HG02759 (cell line): Measurements from ENCODE around the gene WIPF2.

Experiments
- ATAC-seq: cut with Tn5 transposase; IDR thresholded peaks from one replicate; pipeline ENCODE4 v1.9.1; 2021; ENCODE audit warnings: mild to moderate bottlenecking, moderate library complexity; ENCODE audit not compliant: unreplicated experiment

WIPF2 gene

DNA sequence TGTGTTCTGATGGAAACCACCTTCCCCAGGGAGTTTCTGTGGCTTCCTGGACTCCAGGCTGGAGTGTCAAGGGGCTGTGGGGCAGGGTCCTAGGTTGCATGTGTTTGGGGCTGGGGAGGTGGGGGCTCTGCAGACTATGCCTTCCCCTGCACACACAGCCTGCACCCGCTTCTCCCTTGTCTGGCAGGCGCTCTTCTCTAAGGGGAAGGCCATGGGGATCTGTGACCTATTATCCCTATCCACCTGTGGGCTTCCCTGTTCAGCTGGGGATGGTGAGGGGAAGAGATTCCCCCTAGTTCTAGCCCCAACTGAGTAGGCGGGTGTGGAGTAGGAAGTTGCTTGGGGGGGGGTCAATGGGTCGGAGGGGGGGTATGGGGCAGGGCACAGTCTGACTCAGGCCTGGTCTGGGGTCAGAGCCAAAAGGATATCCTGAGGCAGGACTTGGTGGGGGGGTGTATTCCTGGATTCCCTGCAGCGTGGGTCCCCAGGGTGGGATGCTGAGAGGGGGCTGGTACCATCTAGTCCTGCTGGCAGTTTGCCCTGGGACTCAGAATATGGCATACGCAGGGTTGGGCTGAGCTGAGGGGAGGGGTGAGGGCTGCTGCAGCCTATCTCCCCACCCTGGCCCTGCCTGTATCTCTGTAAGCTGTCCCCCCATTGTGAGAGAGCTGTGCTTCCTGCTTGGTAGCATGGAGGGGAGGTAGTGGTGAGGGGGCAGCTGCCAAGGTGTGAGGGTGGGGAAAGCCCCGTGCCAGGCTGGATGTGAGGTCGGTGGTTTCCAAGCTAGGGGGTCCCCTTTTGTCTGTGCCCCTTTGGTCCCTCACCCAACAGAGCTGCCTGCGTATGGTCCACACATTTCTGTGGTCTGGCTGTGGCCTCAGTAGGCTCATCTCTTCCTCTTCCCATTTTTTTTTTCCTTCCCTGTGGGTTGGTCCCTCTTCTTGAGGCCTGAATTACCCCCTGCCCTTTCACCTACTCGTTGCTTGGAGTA, 104.6 kb downstream of the WIPF2 start:
- ATAC-seq = no peak

DNA sequence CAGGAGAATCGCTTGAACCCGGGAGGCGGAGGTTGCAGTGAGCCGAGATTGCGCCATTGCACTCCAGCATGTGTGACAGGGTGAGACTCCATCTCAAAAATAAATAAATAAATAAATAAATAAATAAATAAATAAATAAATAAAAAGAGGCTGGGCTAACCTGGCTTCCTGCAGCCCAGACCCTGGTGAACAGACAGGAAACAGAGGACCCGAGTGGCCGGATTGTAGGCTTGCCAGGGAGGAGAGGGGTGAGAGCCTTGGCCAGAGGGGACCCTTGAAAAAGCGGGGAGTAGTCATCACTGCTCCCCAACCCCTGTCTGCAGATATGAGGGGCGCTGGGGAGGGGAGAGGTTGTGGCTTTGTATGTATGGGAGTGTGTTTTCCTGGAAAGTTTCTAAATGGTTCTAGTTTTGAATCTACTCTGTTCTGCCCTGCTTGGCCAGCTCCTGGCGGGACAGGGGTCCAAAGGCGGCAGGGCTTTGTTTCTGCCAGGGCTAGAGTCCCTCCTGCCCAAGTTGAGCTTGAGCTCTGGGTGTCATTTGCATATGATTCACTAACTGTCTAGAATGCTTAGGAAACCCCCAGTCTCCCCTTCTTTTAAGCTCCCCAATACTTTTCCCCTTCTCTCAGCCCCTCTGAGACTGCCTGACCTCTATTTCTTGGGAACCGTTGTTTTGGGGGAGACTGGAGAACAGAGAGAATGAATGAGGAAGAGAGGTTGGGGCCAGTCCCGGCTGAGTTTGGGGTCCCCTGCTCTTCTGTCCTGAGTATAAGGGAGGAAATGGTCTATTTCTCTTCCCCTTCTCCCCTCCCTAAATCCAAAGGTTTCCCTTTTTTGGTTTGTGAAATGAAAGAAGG, 106.3 kb downstream of the WIPF2 start:
- ATAC-seq = no peak

DNA sequence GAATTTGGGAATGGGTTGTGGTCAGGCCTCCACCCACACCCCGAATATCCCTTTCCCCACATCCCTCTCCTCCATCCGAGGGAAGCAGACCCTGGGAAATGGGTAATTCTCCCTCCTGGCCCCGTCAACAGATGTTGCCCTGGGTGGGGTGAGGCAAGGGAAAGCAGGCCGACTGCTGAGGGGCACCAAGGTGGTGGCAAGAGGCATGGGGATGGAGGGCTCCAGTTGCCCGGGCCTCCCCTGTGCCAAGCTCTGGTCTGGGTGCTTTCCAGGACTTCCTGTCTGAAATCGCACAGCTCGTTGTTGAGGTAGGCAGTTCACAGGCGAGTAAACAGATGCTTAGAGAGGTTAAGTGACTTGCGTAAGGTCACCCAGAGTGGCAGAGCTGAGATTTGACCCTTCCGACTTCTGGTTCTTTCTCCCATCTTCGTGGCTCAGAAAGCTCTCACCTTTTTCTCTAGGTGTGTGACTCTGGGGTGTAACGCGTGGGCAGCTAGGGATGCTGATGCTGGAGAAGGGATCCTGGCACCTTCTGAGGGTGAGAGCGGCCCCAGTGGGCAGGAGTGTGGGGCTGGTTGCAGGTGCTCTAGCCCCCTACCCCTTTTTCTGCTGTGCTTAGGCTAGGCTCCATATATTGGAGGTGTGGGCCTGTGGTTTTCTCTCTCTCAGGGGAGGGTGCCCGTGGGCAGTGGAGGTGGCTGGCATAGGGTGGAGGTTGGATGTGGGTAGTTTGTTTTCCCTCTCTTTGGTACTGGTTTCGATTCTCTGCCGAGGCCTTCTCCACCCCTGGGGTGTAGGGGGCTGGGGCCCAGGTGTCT, 107.1 kb downstream of the WIPF2 start:
- no peak for ATAC-seq

DNA sequence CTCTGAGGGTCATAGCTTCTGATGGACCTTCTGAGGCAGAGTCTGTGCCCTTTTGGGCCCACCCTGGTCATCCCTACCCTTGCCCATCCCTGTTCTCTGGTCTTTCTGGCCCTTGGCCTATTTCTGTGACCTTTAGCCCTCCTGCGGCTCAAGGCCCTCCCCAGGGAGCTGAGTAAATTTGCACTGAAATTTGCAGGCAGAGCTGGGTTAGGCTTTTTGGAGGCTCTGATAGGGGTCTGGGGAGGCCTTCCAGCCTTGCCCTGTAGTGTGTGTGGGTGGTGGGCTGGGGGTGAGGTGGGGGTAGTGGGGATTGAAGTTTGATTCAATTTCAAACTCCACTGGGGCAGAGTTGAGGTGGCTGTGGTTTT, 107.7 kb downstream of the WIPF2 start:
- no peak for ATAC-seq

DNA sequence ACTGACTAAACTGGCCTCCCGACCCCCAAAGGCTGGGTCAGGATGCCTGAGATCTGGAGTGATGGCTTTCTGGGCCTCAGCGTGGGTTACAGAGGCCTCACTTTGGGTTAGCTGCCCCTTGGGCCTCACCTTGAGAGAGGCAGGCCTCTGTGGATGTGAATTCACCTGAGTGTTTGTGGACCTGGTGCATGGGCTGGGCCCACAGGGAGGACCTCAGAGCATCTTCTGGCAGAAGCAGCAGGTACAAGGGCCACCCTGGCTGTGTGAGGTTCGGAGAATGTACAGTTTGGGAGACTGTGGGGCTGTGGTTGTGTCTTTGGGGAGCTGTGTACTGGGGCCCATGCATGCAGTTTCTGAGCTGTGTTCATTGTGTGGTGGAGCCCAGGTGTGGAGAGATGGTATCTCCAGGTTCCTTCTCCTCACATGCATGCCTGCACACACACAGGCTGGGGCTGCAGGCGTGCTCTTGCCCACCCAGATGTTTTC, 108.2 kb downstream of the WIPF2 start:
- no peak for ATAC-seq

DNA sequence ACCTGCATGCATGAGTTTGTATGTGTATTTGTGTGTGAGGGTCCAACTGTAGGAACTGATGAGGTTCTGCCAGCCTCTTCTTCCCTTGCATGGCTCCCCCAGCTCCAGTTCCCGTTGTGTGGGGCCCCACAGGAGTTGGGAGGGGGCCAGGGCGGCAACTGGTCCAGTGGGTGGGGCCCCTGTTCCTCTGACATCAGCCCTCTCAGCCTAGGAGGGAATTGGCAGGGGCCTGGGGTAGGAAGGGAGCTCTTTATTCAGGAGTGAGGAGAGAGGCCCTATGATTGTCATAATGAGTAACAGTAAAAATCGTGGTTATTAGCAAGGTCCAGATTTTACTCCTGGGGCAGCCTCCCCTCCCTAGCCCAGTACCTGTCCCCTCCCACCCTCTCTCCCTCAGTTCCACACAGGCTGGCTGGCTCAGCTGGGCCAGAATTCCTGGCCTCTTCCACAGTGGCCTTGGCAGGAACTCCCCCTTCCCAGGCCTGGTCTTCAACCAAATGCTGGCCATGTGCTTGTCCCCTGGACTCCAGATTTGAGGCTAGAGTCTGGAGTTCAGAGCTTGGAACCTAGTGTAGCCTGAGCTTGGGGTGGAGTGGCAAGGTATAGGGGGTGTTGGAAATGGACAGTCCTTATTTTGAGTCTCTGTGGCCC, 108.8 kb downstream of the WIPF2 start:
- ATAC-seq = no peak

DNA sequence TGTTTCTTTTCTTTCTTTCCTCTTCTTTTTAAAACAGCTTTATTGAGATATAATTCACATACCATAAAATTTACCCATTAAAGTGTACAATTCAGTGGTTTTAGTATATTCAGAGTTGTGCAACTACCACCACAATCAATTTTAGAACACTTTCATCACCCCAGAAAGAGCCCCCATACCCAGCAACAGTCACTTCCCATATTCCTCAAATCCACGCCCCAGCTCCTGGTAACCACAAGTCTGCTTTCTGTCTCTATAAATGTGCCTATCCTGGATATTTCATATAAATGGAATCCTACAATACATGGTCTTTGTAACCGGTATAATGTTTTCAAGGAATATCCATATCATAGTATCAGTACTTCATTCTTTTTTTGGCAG, 109.3 kb downstream of the WIPF2 start:
- ATAC-seq = no peak

DNA sequence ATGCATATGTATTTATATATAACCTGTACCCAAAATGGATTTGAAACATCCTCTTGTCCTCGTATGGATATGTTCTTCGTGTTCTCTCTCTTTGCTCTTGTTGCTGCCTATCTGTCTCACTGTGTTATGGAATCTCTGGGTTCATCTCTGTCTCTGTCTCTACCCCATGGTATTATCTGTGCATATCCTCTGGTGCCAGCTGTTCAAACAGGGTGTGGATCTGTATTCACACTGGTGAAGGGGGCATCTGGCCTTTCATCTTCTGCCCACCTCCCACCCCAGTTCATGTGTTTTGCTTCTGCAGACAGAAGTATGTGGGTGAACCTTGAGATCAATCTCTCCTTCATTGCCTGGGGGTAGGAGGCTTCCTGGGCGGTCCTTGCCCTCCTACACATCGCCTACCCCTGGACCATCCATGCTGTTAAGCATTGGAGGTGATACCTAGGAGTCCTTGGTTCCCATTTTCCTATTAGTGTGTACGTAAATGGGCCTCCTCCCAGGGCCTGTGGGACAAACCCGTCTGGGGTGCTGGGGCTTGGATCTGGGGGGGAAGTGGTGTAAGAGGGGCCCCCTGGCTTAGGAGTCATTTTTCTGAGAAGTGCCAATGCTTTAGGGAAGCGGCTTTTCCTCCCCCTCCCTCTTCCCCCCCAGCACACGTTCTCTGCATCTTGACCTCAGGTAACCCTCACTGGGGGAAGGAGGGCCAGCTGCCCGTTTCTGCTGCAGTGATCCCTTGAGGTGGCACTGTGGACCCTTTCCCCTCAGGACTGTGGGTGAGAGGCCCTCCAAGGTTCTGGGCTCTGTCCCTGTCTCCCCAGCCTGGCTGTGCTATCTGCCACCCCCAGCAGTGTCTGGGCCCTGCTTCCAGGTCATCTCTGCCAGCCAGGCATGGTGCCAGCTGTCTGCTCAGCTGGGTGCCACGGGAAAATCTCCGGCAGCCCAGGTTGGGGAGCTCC, 111.0 kb downstream of the WIPF2 start:
- no peak for ATAC-seq

DNA sequence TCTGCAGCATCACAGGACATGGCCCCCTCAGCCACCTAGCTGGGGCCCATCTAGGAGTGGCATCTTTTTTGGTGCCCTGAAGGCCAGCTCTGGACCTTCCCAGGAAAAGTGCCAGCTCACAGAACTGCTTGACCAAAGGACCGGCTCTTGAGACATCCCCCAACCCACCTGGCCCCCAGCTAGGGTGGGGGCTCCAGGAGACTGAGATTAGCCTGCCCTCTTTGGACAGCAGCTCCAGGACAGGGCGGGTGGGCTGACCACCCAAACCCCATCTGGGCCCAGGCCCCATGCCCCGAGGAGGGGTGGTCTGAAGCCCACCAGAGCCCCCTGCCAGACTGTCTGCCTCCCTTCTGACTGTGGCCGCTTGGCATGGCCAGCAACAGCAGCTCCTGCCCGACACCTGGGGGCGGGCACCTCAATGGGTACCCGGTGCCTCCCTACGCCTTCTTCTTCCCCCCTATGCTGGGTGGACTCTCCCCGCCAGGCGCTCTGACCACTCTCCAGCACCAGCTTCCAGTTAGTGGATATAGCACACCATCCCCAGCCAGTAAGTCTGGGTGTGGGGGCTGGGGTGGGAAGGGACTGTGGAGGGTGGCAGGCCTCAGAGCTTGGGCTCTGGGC, 111.9 kb downstream of the WIPF2 start:
- no peak for ATAC-seq

DNA sequence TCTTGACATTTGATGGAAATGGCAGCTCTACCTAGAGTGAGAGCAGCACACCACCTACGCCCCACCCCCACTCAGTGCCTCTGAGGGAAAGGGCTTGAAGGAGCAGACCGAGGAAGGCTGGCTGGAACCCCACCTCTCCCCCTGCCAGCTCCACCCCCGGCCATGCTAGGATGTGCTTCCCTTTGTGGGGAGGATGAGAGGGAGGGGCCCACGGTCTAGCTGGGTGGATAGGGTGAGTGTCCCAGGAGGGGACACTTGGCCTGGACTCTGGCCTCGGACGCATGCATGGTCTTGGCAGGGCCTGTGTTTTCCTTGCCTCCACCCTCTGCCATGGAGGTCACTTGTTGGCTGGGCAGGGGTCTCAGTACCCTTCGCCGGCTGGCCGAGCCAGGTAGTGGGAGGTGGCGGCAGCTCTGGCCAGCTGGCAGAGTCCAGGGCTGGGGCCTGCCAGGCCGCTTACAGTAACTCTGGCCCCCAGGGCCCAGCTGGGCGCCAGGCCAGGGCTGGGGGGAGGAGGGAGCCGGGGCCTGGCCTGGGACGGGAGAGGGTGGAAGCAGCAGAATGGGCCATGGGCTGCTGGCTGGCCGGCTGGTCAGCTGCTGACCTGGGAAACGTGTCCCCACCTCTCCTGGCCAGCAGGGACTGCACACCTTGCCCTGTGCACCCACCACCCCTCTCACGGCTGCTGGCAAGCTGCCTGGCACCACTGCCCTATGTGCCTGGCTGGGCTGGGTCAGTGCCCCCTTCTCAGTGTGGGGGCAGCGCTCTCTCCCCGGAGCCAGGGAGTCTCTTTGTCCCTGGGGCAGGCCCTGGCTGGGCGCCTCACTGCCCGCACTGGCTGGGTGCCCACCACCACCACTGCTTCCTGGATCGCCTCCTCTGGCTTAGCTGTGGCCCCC, 112.9 kb downstream of the WIPF2 start:
- ATAC-seq = no peak
